GM19324 (cell line): Measurements from ENCODE around the gene PPID.
"Not testable (repeated sequence)": the region's sequence is repeated elsewhere in the genome, so short reads cannot be mapped to it uniquely, and the experiment has no call there.

Source experiments
- ATAC-seq: cut with Tn5 transposase; IDR thresholded peaks from one replicate; pipeline ENCODE4 v1.9.1; 2021; ENCODE audit warnings: mild to moderate bottlenecking, moderate library complexity; ENCODE audit not compliant: unreplicated experiment, low FRiP score

The PPID gene

GRCh38 chr4:158739600-158739999, 16.4 kb upstream of the PPID start:
- no peak for ATAC-seq

- ATAC-seq: no peak
Observed at GRCh38 chr4:158738866-158739265, 15.7 kb upstream of the PPID start.

GRCh38 chr4:158729716-158730559, 6.7 kb upstream of the PPID start:
- peak; percentile 85 for ATAC-seq

GRCh38 chr4:158728236-158728635, 5.0 kb upstream of the PPID start:
- ATAC-seq: no peak

GRCh38 chr4:158726633-158727032, 3.4 kb upstream of the PPID start:
- no peak for ATAC-seq

GRCh38 chr4:158724637-158725036, 1.4 kb upstream of the PPID start:
- no peak for ATAC-seq

- ATAC-seq: no peak
Observed at GRCh38 chr4:158722291-158722916, 792 bp downstream of the PPID start.

GRCh38 chr4:158721680-158722079, 1.5 kb downstream of the PPID start:
- ATAC-seq: no peak

GRCh38 chr4:158715802-158716201, 7.4 kb downstream of the PPID start:
- no peak for ATAC-seq

- ATAC-seq: no peak
Observed at GRCh38 chr4:158714937-158715336, 8.3 kb downstream of the PPID start.

GRCh38 chr4:158712622-158713021, 10.6 kb downstream of the PPID start:
- not testable (repeated sequence) for ATAC-seq

GRCh38 chr4:158710814-158711213, 12.4 kb downstream of the PPID start:
- ATAC-seq: no peak

GRCh38 chr4:158704274-158704673, 18.9 kb downstream of the PPID start:
- ATAC-seq: no peak

GRCh38 chr4:158688813-158689212, 34.4 kb downstream of the PPID start:
- no peak for ATAC-seq

- no peak for ATAC-seq
Observed at GRCh38 chr4:158682066-158682465, 41.1 kb downstream of the PPID start.

- ATAC-seq: no peak
Observed at GRCh38 chr4:158681629-158682028, 41.6 kb downstream of the PPID start.

- no peak for ATAC-seq
Observed at GRCh38 chr4:158678767-158679166, 44.4 kb downstream of the PPID start.

GRCh38 chr4:158676076-158676475, 47.1 kb downstream of the PPID start:
- no peak for ATAC-seq

- ATAC-seq: no peak
Observed at GRCh38 chr4:158673633-158674032, 49.6 kb downstream of the PPID start.

GRCh38 chr4:158671915-158672806, 51.0 kb downstream of the PPID start, which contains the start of gene ETFDH:
Gene ETFDH, plus strand, starts transcription at chr4:158672296. Its CDS starts 161 bp downstream, at chr4:158672457.
- peak; percentile 95 for ATAC-seq

GRCh38 chr4:158671665-158671914, 51.6 kb downstream of the PPID start, which contains the start of gene C4orf46:
Gene C4orf46, minus strand, starts transcription at chr4:158671887. Its CDS starts 86 bp downstream, at chr4:158671801.
- no peak for ATAC-seq
